ENCODE results near the gene DNAJB13.

GRCh38 chr11:73912026-73912425 is 38.8 kb upstream of the DNAJB13 start:
- TF ChIP-seq CTCF (IDR thresholded peaks at IDR 0.05; ENCODE audit: low read depth, low read length, poor library complexity, severe bottlenecking) (no peak), EZH2phosphoT487 (IDR thresholded peaks at IDR 0.05; ENCODE audit: borderline replicate concordance, low read length) (no peak)

All from DOHH2 (cell line).